Measurements from ENCODE around the gene ENSA.
"Not testable (repeated sequence)": the region's sequence is repeated elsewhere in the genome, so short reads cannot be mapped to it uniquely, and the experiment has no call there.

The ENSA gene

DNA sequence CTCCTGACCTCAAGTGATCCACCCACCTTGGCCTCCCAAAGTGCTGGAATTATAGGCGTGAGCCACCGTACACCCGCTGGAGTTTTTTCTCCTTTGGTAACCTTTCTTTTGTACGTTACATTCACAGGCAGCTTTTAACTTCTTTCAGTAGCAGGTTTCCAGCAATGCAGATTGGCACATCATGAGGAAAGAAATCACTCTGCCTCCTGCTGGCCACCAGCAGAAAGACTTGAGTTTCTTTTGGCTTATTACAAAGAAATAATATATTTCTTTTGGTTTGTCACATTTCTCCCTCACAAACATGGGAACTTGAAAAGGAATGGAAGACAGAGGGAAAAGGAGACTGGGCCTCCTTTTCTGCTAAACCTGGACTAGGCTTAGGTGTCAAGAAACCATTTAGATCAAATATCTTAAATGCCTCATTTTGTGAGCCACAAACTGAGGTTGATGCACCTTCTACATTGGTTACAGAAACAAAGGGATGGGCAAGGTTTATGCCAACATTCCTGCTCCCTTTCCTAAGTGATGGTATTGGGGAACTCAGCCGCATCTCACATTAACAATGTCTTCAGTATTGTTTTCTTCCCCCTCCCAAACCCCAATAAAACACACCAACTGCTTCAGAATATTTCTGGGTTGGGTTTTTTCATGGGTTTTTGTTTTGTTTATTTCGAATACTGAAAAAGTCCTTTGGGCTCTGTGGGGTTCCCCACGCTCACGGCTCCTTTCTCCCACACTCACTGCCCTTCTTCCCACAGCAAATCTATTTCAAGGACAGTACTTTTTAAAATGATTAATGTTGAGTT is 7.7 kb downstream of the ENSA start:
- peak in 2 of 4 experiments; percentile 10 to 44 for DNase-seq

DNA sequence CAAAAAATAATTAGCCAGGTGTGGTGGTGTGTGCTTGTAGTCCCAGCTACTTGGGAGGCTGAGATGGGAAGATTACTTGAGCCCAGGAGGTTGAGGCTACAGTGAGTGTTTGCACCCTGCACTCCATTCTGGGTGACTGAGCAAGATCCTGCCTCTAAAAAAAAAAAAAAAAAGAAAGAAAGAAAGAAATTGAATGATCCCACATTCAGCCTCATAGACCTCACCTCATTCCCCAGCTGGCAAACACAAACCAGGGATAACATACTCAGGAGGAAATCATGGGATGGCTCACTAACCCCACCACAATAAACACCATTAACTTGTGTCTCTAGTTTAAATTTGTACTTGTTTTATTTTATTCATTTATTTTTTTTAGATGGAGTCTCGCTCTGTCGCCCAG is 8.5 kb downstream of the ENSA start:
- no peak for DNase-seq

DNA sequence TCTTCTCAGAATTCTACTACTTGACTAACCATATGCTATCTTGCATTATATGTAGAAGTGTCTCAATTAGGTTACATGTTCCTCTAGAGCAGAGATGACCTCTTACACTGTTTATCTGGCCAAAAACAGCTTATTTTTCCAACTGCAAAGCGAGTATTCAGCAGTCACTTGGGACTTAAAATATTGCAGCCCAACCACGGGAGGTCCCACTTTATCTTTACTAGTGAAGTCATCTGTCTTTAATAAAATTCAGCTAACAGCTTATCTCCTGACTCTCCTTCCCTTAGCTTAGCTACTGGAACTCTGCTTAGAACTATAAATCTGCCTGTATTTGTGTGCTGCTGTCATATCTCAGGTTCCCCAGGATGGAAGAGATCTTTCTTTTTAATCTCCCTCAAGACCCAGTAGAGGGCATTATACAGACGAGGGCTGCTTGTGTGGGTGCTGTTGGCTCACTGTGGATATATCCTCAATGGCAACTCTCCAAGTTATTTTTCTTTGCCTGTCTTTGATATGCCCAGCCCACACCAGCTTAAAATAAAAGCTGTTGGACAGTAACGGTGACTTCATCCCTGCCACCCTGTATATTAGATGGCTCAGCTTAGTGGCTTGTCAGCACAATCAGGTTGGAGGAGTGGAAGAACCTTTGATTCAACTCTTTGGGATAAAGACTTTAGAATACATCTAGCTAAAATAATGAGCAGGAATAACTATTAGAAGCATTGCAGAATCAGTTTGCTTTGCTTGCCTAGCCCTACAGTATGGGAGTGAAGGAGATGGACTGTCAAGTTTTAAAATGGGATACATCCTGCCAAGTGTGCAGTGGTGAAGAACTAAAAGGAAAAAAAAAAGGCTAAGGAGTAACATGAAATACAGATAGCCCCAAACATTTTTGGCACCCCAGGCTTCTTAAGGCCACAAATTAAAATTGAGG is 9.6 kb downstream of the ENSA start:
- DNase-seq: no peak

DNA sequence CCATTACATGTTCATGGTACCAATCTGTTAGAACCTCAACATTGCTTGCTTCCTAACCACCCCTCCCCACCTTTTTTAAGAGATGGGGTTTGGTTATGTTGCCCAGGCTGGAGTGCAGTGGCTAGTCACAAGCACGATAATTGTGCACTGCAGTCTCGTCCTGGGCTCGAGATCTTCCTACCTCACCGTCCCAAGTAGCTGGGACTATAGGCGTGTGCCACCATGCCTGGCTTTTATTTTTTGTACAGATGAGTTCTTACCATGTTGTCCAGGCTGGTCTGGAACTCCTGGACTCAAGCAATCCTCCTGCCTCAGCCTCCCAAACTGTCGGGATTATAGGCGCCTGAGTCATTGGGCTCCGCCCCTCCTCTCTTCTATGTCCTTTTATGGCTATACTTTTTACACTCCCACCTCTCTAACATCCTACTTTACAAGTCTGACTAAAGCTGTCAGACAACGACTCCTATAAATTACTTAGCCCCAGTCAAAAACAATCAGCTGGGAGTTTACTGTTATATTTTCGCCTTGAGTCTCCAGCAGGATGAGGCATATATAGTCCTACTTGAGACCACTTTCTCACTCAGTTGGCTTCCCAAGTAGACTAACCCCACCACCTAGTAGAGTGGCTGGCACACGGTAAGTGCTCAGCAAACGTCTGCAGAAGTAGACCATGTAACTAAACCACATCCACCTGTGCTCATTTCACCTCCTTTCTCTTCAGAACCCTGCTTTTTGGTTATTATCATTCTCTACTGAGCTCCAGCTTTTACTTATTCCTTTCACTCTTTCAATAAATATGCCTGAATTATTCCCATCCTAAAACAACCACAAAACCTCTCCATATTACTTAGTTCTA is 13.8 kb downstream of the ENSA start:
- DNase-seq: no peak

DNA sequence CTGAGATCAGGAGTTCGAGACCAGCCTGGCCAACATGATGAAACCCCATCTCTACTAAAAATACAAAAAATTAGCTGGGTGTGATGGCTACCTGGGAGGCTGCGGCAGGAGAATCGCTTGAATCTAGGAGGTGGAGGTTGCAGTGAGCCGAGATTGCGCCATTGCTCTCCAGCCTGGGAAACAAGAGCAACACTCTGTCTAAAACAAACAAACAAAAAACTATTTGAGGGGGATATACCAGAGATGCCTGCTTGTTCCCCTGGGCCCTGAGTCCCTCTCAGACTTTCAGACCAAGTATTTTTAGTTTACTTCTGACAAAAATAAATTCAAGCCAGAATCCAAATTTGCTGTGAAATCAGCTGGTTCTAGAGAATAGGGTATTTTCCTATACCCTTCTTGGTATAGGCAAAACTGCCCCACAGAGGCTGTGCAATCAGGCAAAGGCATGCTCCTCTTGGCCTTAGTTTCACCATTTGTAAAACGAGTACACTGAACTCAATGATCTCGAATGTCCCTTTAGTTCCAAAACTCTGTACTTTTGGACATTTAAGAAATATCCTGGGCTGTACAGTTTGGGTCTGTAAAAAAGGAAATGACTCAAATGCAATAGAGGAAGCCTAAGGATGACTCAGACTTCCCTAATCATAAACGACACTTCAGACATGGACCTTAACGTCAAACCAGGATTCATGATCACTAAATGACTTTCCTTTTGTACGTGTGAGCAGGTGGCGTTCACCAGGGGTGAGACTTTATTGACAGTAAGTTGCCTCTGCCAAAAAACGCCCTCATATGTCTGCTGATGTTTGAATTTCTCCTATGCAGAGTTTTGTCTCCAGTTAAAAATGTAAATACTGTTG is 16.1 kb downstream of the ENSA start:
- no peak for DNase-seq

DNA sequence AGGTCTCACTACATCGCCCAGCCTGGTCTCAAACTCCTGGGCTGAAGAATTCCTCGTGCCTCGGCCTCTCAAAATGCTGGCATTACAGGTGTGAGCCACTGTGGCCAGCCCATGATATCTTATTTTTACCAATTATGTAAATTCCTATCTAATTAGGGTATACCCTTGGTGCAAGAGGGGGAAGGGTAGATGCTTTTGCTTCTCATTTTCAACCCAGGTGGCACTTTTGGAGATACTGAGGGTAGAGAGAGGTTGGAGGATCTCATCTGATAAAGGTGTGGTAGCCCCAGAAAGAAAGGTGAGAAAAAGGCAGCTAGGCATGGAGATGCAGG is 17.4 kb downstream of the ENSA start:
- DNase-seq: no peak

DNA sequence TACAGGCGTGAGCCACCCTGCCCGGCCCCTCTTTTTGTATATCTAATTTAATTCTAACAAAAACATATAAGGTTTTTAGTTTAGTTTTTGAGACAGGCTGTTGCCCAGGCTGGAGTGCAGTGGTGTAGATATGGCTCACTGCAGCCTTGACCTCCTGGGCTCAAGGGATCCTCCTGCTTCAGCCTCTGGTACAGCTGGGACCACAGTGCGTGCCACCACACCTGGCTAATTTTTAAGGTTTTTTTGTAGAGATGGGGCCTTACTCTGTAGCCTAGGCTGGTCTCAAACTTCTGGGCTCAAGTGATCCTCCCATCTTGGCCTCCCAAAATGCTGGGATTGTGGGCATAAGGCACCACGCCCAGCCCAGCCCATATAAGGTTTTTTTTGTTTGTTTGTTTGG is 18.8 kb downstream of the ENSA start:
- no peak for DNase-seq

DNA sequence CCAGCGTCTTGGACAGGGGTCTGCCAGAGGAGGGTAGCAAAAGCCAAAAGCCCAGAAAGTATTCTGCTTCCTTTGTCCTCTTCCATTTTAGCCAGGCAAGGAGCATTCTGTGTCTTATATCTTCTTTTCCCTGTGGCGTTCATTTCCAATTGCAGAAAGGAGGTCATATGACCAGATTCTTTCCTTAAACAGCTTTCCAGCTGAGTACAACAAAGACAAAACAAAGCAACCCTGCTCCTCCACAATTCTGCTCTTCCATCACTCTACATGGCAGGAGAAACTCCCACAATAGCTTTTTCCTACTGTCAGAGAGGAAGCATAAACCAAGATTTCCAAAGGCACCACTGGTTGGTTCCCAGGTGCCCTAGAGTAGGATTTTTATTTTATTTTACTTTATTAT is 19.7 kb downstream of the ENSA start:
- no peak for DNase-seq

DNA sequence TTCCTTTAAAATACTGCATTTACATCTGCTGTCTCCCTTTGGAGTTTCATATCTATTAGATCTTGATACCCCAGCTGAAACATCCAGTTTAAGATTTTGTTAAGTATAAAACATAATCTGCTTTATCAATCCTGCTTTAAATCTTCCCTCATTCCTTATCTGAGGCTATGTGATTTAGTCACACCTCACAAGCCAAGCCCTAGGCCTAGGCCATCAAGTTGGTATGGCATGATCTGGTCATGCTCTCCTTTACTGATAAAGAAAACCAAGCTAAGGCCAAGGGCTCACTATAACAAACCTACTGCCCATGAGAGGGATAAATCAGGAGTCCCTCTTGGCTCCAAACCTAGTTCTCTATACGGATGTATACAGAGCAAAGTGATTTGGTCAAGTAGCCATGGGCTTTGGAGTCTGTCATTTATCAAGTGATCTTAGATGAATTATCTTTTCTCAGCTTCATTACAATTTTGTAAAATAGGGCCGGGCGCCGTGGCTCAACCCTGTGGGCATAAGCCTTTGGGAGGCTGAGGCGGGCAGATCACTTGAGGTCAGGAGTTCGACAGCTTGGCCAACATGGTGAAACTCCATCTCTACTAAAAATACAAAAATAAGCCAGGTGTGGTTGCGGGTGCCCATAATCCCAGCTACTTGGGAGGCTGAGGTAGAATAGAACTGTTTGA is 22.8 kb downstream of the ENSA start:
- DNase-seq: no peak

DNA sequence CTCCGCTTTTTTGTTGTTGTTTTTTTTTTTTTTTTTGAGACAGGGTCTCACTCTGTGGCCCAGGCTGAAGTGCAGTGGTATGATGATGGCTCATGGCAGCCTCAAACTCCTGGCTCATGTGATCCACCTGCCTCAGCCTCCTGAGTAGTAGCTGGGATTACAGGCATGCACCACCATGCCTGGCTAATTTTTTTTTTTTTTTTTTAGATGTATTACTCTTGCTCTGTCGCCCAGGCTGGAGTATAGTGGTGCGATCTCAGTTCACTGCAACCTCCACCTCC is 24.0 kb downstream of the ENSA start:
- DNase-seq: not testable (repeated sequence)

DNA sequence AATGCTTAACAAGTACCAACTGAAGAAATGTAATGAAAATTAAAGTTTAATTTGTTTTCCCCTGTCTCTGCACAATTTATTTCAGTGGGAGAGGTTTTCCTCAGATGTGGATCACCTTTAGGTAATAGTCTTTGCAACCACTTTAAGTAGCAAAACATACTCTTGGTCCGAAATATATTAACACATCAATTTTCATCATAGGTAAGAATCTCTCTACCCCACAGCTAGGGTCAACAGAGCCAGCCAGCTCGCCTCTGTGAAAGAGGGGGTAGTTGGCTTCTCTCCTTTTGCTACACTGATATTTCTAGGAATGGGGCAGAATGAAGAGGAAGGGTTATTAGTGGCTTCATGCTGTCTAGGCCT is 25.2 kb downstream of the ENSA start:
- DNase-seq: no peak

DNA sequence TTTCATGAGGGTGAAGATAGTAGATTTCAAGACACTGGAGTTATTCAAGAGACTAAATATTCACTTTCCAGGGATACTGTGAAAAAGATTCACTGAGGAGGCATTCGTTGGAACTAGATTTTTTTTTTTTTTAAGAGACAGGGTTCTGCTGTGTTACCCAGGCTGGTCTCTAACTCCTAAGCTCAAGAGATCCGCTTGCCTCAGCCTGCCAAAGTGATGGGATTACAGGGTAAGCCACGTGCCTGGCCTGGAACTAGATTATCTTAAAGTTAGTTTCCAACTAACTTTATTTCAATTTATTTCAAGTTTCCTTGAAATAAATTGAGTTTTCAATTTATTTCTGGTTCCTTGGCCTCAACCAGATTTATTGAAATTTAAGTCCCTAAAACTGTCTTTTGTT is 25.7 kb downstream of the ENSA start:
- no peak for DNase-seq

DNA sequence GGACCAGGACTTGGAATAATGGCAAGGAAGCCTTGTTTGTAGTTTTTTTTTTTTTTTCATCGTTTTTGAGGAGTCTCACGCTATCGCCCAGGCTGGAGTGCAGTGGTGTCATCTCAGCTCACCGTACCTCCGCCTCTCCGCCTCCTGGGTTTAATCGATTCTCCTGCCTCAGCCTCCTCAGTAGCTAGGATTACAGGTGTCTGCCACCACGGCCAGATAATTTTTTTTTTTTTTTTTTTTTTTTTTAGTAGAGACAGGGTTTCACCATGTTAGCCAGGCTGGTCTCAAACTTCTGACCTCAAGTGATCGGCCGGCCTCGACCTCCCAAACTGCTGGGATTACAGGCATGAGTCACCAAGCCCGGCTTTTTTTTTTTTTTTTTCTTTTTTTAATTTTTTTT is 27.0 kb downstream of the ENSA start:
- DNase-seq: not testable (repeated sequence)

DNA sequence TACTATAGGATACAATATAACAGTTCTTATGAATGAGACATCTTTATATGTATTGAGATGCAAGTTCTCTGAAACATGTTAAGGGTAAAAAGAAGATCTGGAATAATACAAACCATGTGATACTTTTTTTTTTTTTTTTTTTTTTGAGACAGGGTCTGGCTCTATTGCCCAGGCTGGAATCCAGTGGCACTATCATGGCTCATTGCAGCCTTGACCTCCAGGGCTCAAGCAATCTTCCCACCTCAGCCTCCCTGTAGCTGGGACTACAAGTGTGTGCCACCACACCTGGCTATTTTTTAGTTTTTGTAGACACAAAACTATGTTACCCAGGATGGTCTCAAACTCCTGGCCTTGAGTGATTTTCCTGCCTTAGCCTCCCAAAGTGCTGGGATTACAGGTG is 27.9 kb downstream of the ENSA start:
- no peak for DNase-seq

DNA sequence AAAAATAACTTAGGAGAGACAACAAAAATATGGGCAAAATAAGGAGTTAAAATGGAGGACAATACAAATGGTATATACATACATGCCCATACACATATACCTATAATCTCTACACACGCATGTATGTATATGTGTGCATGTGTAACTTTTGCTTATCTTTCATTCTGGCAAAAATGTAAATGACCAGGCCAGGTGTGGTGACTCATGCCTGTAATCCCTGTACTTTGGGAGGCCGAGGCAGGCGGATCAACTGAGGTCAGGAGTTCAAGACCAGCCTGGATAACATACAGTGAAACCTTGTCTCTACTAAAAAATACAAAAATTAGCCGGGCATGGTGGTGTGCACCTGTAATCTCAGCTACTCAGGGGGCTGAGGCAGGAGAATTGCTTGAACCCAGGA is 31.1 kb downstream of the ENSA start:
- not testable (repeated sequence) for DNase-seq

DNA sequence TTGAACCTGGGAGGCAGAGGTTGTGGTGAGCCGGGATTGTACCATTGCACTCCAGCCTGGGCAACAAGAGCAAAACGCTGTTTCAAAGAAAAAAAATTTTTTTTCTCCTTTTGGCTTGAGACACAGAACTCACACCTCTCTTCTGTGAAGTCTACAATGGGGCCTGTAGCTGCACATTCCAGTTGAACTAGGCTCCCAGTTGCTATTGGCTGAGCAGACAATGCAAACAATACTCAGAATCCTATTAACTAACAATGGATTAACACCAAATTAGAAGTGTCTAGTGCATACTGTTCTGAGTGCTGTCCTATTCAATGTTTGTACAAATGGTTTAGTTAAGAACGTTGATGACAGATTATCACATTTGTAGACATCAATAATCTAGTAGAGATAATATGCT is 32.4 kb downstream of the ENSA start:
- DNase-seq: no peak

DNA sequence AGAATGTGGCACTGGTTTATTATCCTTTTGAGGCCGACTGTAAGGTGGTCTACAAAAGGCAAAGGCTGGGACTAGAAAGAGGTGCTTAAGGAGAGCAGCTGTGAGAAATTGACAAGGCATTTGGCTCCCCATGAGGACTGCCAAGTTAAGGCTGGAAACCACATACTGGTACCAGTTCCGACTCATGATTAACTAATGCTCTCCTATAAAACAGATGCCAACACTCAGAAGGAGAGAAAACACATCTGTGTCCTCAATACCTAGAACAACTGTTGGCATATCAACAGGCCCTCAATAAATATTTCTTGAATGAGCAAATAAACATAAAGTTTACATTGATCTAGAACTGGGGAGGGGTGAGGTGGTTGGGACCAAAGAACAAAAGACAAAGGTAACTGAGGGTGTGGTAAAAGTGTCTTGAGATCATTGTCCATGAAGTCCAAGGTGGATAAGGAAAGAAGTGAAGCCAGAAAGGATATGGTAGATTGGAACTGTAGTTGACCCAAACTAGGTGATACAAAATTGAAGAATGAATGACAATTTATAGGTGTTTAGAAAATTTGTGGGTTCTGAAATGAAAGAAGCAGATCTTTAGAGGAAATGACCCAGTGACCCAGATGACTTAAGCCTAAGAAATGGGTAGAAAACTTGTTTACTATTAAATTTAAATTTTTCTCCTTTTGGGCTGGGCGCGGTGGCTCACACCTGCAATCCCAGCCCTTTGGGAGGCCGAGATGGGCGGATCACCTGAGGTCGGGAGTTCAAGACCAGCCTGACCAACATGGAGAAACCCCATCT is 33.1 kb downstream of the ENSA start:
- DNase-seq: no peak

DNA sequence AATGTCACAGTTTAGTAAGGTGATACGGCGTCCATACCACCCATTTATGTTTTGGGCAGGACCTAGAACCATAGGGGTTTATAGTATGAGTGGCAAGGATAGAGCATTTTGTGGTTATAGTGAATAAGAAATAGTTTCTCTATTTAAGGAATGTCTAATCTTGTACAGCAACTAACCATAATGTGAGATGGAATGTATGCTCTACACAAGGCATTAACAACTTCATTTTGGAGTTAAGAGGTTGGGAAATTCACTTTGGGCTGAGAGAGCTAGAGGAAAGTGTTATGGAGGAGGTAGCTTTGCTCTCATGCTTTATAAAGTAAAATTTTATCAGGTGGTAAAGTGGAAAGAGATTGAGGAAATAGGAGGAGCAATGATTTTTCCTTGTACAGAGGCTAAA is 47.0 kb downstream of the ENSA start:
- no peak for DNase-seq

DNA sequence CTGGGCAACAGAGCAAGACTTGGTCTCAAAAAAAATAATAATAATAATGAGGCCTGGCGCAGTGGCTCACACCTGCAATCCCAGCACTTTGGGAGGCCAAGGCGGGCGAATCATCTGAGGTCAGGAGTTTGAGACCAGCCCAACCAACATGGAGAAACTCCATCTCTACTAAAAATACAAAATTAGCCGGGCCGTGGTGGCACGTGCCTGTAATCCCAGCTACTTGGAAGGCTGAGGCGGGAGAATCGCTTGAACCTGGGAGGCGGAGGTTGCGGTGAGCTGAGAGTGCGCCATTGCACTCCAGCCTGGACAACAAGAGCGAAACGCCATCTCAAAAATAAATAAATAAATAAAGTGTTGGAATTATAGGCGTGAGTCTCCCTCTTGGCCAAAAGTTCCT is 47.5 kb downstream of the ENSA start:
- not testable (repeated sequence) for DNase-seq

DNA sequence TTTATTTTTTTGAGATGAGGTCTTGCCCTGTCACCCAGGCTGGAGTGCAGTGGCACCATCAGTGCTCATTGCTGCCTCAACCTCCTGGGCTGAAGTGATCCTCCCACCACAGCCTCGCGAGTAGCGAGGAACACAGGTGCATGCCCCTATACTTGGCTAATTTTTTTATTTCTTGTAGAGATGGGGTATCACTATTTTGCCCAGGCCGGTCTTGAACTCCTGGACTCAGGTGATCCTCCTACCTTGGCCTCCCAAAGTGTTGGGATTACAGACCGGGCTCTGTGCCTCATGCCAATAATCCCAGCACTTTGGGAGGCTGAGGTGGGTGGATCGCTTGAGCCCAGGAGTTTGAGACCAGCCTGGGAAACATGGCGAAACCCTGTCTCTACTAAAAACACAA is 48.0 kb downstream of the ENSA start:
- not testable (repeated sequence) for DNase-seq

DNA sequence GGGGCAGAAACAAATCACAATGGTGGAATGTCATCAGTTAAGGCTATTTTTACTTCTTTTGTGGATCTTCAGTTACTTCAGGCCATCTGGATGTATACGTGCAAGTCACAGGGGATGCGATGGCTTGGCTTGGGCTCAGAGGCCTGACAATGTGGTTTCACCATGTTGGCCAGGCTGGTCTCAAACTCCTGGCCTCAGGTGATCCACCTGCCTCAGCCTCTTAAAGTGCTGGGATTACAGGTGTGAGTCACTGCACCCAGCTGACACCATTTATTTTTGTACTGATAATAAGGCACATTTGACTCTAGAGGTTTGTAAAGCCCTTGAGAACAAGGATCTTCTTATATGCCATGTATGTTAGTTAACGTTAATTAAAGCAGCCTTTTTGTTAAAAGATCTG is 48.4 kb downstream of the ENSA start:
- not testable (repeated sequence) for DNase-seq
